Tibial nerve (tissue), 4 donors: ENCODE results near the gene SERPIND1. TPM values are rescaled to one million over a fixed set of nuclear protein-coding genes. Genes with fewer than 3 reads are reported as not detected.

Experiments
- DNase-seq, 2 donors: peaks; one replicate each; pipeline ENCODE4 v3.0.0-alpha.2; 2019; ENCODE audit warnings: low spot score in 2 of 2
- H3K27ac ChIP-seq, 4 donors: fragments of 200-600 bp; sonication (generic) in 3 of 4; one replicate each; pipeline ENCODE4 v1.5.1; 2017 to 2019; ENCODE audit warnings: mild to moderate bottlenecking in 1 of 4
- H3K27me3 ChIP-seq, 2 donors: fragments of 200-600 bp; sonication (generic) in 1 of 2; one replicate each; pipeline versions ENCODE4 v1.5.1 to v1.6.0; 2017 to 2019
- H3K36me3 ChIP-seq, 3 donors: fragments of 200-600 bp; sonication (generic); one replicate each; pipeline ENCODE4 v1.5.1; 2018 to 2019
- H3K4me1 ChIP-seq, 4 donors: fragments of 200-600 bp; sonication (generic) in 3 of 4; one replicate each; pipeline ENCODE4 v1.5.1; 2017 to 2019
- H3K4me3 ChIP-seq, 4 donors: fragments of 200-600 bp; sonication (generic) in 3 of 4; one replicate each; pipeline ENCODE4 v1.5.1; 2017 to 2019; ENCODE audit warnings: mild to moderate bottlenecking in 1 of 4, moderate library complexity in 1 of 4
- H3K9me3 ChIP-seq, 4 donors: fragments of 200-600 bp; sonication (generic) in 3 of 4; one replicate each; pipeline ENCODE4 v1.5.1; 2017 to 2019
- CTCF ChIP-seq, 5 experiments: fragments of 200-600 bp in 3 of 5; fragments of 450-650 bp in 2 of 5; sonication (generic) in 3 of 5; IDR thresholded peaks; one replicate each; pipeline ENCODE4 v1.5.1; 2016 to 2019; ENCODE audit warnings: antibody characterized with exemption in 5 of 5, mild to moderate bottlenecking in 3 of 5, moderate library complexity in 2 of 5
- EP300 ChIP-seq, 2 donors: sonication (generic); formaldehyde crosslinking; IDR thresholded peaks; one replicate each; pipeline ENCODE4 v1.6.1; 2017; ENCODE audit warnings: antibody characterized with exemption in 2 of 2, mild to moderate bottlenecking in 1 of 2
- POLR2A ChIP-seq, 2 donors: fragments of 450-650 bp; IDR thresholded peaks; one replicate each; pipeline ENCODE4 v1.6.1; 2017; ENCODE audit warnings: antibody characterized with exemption in 2 of 2, mild to moderate bottlenecking in 2 of 2, moderate library complexity in 2 of 2
- WGBS, 2 donors: methylation state at CpG; one replicate each; pipeline ENCODE4 v1.1.5; 2018; 5-methylcytosine and 5-hydroxymethylcytosine counted together
- total RNA-seq, 4 donors: library from RNA; depleted of rRNA; stranded (reverse); fragments of >200 nt; gene quantifications; one replicate each; pipeline ENCODE4 v1.1.0, GENCODE V29; 2016

SERPIND1 gene
- total RNA-seq, 4 donors from 2014 or later: 0.42 to 1.2 TPM; not detected in 2

- peaks cover 0 to 50% (median 0%) of the 10 kb centered on the region in 3 donors for H3K36me3 ChIP-seq
- no peak overlapping the region for H3K27ac ChIP-seq
- H3K4me1 ChIP-seq: peaks cover 0 to 24% (median 0%) of the 10 kb centered on the region in 4 donors
- H3K4me3 ChIP-seq: no peak overlapping the region
- no peaks in the 10 kb centered on the region for H3K9me3 ChIP-seq
- no peak for DNase-seq
- H3K27me3 ChIP-seq: no peaks in the 10 kb centered on the region
- 83 to 87% methylated on average over 4 of the region's 4 CpGs for WGBS, 2 donors
- TF ChIP-seq CTCF (IDR thresholded peaks at IDR 0.05) (no peak), EP300 (IDR thresholded peaks at IDR 0.05) (no peak)
These were observed 8.2 kb downstream of the SERPIND1 start for GRCh38 chr22:20782083-20782482.

GRCh38 chr22:20782596-20783299 lies 8.8 kb downstream of the SERPIND1 start:
- H3K4me1 ChIP-seq: peaks cover 0 to 19% (median 0%) of the 10 kb centered on the region in 4 donors
- no peak overlapping the region for H3K27ac ChIP-seq
- no peak for DNase-seq
- no peaks in the 10 kb centered on the region for H3K27me3 ChIP-seq
- H3K4me3 ChIP-seq: no peak overlapping the region
- 92 to 93% methylated on average over 4 of the region's 4 CpGs for WGBS, 2 donors
- H3K36me3 ChIP-seq: peaks cover 0 to 56% (median 0%) of the 10 kb centered on the region in 3 donors
- no peaks in the 10 kb centered on the region for H3K9me3 ChIP-seq
- TF ChIP-seq EP300 (IDR thresholded peaks at IDR 0.05) (no peak), POLR2A (IDR thresholded peaks at IDR 0.05) (no peak), CTCF (IDR thresholded peaks at IDR 0.05) (no peak)

DNA sequence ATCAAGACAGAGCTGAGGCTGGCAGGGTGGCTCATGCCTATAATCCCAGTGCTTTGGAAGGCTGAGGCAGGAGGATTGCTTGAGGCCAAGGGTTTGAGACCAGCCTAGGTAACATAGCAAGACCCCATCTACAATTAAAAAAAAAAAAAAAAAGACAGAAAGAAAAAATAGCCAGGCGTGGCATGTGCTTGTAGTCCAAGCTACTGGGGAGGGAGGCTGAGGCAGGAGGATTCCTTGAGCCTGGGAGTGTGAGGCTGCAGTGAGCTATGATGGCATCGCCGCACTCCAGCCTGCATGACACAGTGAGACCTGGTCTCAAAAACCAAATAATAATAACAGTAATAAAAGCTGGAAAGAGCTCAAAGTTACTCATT lies 9.4 kb downstream of the SERPIND1 start:
- H3K36me3 ChIP-seq: peaks cover 0 to 58% (median 0%) of the 10 kb centered on the region in 3 donors
- no peak for DNase-seq
- no peaks in the 10 kb centered on the region for H3K27me3 ChIP-seq
- TF ChIP-seq EP300 (IDR thresholded peaks at IDR 0.05) (no peak), POLR2A (IDR thresholded peaks at IDR 0.05) (no peak), CTCF (IDR thresholded peaks at IDR 0.05) (no peak)
- no peak overlapping the region for H3K27ac ChIP-seq
- H3K4me1 ChIP-seq: peaks cover 0 to 14% (median 0%) of the 10 kb centered on the region in 4 donors
- 96 to 97% methylated on average over 3 of the region's 3 CpGs for WGBS, 2 donors
- no peak overlapping the region for H3K4me3 ChIP-seq
- no peaks in the 10 kb centered on the region for H3K9me3 ChIP-seq

DNA sequence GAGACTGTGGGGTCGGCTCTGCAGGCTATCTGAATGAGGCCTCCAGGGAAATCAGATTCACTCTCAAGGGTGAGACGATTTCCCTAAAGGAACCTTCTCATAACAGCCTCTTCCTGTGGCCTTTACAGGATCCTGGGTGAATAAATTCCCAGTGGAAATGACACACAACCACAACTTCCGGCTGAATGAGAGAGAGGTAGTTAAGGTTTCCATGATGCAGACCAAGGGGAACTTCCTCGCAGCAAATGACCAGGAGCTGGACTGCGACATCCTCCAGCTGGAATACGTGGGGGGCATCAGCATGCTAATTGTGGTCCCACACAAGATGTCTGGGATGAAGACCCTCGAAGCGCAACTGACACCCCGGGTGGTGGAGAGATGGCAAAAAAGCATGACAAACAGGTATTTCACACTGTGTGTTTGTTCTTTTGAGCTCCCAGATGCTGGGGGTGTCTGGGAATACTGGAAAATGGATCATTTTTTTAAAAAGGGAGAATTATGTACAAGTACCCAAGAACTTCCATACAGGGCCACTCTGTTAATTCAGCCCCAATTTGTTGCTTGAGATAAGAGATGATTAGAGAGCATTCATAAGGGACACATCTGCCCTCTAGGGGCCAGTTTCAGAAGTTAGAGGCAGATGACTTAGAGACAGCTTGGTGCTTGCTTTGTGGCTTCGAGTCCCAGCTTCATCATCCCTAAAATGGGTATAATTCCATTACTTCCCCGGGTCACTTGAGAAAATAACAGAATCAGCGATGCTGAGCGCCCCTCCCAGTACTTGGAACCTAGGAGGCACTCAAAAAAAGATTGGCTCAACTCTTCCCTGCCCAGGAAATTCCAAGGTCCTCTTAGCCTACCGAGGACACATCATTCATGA lies 10.2 kb downstream of the SERPIND1 start:
- DNase-seq: peak in 1 of 2 donors; percentile 77
- WGBS, 2 donors: 70 to 79% methylated on average over 14 of the region's 14 CpGs
- Histone ChIP-seq H3K36me3 (peaks cover 0 to 59% (median 0%) of the 10 kb centered on the region in 3 donors), H3K4me1 (peaks cover 0 to 7% (median 0%) of the 10 kb centered on the region in 4 donors), H3K9me3 (no peaks in the 10 kb centered on the region), H3K4me3 (no peak overlapping the region), H3K27ac (peak overlapping the region in 1 of 4 donors; percentile 16), H3K27me3 (no peaks in the 10 kb centered on the region)
- TF ChIP-seq POLR2A (IDR thresholded peaks at IDR 0.05): no peak
- TF ChIP-seq CTCF (IDR thresholded peaks at IDR 0.05): peak; percentile 29 to 65 (median 48)

DNA sequence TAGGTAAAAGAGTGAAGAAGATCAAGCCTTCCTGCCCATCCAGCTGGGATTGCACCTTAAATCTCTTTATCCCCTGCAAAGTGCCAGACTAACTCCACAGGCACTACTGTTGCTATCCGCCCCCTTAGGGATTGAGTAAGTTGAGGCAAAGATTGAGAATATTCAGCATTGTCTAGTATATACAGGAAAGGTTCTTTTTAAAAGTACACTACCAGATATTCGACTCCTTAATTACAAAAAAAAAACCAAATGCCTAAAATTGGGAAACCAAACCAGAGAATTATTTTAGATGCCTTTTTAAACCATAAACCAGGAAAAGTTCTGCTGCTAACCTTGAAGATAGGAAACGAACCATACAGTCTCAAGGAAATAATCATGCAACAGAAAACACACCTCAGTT lies 11.5 kb downstream of the SERPIND1 start:
- no peak overlapping the region for H3K27ac ChIP-seq
- no peaks in the 10 kb centered on the region for H3K9me3 ChIP-seq
- H3K4me3 ChIP-seq: no peak overlapping the region
- no peak for DNase-seq
- WGBS, 2 donors: 88 to 90% methylated on average over 3 of the region's 3 CpGs
- H3K27me3 ChIP-seq: no peaks in the 10 kb centered on the region
- H3K36me3 ChIP-seq: peaks cover 0 to 68% (median 0%) of the 10 kb centered on the region in 3 donors
- TF ChIP-seq CTCF (IDR thresholded peaks at IDR 0.05) (no peak), POLR2A (IDR thresholded peaks at IDR 0.05) (no peak), EP300 (IDR thresholded peaks at IDR 0.05) (no peak)
- no peaks in the 10 kb centered on the region for H3K4me1 ChIP-seq
